DOHH2 (cell line): ENCODE data around the gene TOMM22.

ENCODE experiments used
- EZH2phosphoT487 ChIP-seq: fragments of 200-600 bp; sonication (generic); IDR thresholded peaks from 2 replicates; pipeline ENCODE4 v1.6.1; 2017; ENCODE audit warnings: borderline replicate concordance, mild to moderate bottlenecking, antibody characterized with exemption, low read length, moderate library complexity, mixed read lengths
- TF ChIP-seq, protein P1 (sequence below): fragments of 200-600 bp; sonication (generic); IDR thresholded peaks from one replicate; pipeline ENCODE4 v1.5.1; 2014; ENCODE audit warnings: antibody characterized with exemption, mild to moderate bottlenecking, low read depth, low read length; ENCODE audit not compliant: poor library complexity, severe bottlenecking

DNA sequence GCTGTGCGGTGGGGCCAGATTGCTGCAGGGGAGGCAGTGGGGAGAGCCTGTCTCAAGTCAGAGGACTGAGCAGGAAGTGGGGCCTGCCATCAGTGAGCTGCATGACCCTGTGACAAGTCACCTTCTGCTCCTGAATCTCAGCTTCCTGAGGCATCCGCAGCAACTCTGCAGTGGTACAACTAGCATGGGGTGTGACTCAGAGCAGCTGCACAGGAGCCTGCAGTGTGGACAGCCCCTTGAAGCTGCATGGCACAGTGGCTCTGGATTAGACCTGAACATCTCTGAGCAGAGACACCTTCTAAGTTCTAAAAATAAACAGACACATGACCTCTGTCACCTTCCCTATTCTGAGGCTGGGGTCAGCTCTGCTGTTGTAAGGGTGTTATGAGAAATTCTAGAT lies 43.5 kb upstream of the TOMM22 start:
- TF ChIP-seq, protein P1, sequence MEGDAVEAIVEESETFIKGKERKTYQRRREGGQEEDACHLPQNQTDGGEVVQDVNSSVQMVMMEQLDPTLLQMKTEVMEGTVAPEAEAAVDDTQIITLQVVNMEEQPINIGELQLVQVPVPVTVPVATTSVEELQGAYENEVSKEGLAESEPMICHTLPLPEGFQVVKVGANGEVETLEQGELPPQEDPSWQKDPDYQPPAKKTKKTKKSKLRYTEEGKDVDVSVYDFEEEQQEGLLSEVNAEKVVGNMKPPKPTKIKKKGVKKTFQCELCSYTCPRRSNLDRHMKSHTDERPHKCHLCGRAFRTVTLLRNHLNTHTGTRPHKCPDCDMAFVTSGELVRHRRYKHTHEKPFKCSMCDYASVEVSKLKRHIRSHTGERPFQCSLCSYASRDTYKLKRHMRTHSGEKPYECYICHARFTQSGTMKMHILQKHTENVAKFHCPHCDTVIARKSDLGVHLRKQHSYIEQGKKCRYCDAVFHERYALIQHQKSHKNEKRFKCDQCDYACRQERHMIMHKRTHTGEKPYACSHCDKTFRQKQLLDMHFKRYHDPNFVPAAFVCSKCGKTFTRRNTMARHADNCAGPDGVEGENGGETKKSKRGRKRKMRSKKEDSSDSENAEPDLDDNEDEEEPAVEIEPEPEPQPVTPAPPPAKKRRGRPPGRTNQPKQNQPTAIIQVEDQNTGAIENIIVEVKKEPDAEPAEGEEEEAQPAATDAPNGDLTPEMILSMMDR, result no peak
- no peak for TF ChIP-seq EZH2phosphoT487
